Activated CD8-positive, alpha-beta T cell treated with anti-CD3 and anti-CD28 coated beads, Interleukin-2, amount 10 ng/mL, durations not matched to agents 7 days and 5 days (primary cell): Measurements from ENCODE around the gene PPP4R4. TPM values are rescaled to one million over a fixed set of nuclear protein-coding genes. Genes with fewer than 3 reads are reported as not detected.
A peak's percentile ranks its signal among the peaks of the same experiment; 100 is the strongest.

Source experiments
- ATAC-seq: fragments of 150-1000 bp; cut with Tn5 transposase; one replicate; pipeline ENCODE4 v1.10.0; 2021; ENCODE audit warnings: moderate library complexity
- CTCF ChIA-PET: fragments of 350-600 bp; sonication (Branson Sonifier 250); formaldehyde crosslinking; loops from one replicate; lab custom pipeline; 2021; ENCODE audit warnings: antibody characterized with exemption; lab: Charles Lee
- POLR2A ChIA-PET: fragments of 350-600 bp; sonication (Branson Sonifier 250); formaldehyde crosslinking; loops from one replicate; lab custom pipeline; 2021; ENCODE audit warnings: antibody characterized with exemption; lab: Charles Lee
- DNase-seq: peaks from one replicate; pipeline ENCODE4 v3.0.0-alpha.2; 2020
- H3K27ac Mint-ChIP-seq: one replicate; pipeline ENCODE4 v1.8.0; 2021; ENCODE audit warnings: mild to moderate bottlenecking, mixed read lengths
- H3K27me3 Mint-ChIP-seq: one replicate; pipeline ENCODE4 v1.8.0; 2021; ENCODE audit warnings: low read depth, mixed read lengths
- H3K36me3 Mint-ChIP-seq: one replicate; pipeline ENCODE4 v1.8.0; 2021; ENCODE audit warnings: low read depth, mixed read lengths
- H3K4me1 Mint-ChIP-seq: one replicate; pipeline ENCODE4 v1.8.0; 2021; ENCODE audit warnings: low read depth, mixed read lengths
- H3K4me3 Mint-ChIP-seq: one replicate; pipeline ENCODE4 v1.8.0; 2021; ENCODE audit warnings: mild to moderate bottlenecking, mixed read lengths
- H3K9me3 Mint-ChIP-seq: one replicate; pipeline ENCODE4 v1.8.0; 2022; ENCODE audit warnings: mixed read lengths; ENCODE audit not compliant: insufficient read depth
- total RNA-seq, 2 experiments: library from RNA; stranded (reverse); gene quantifications; one replicate each; pipeline ENCODE4 v1.2.3, GENCODE V29; 2021

PPP4R4 gene
- total RNA-seq, 2 experiments from 2014 or later = 0.16 to 0.26 TPM

DNA sequence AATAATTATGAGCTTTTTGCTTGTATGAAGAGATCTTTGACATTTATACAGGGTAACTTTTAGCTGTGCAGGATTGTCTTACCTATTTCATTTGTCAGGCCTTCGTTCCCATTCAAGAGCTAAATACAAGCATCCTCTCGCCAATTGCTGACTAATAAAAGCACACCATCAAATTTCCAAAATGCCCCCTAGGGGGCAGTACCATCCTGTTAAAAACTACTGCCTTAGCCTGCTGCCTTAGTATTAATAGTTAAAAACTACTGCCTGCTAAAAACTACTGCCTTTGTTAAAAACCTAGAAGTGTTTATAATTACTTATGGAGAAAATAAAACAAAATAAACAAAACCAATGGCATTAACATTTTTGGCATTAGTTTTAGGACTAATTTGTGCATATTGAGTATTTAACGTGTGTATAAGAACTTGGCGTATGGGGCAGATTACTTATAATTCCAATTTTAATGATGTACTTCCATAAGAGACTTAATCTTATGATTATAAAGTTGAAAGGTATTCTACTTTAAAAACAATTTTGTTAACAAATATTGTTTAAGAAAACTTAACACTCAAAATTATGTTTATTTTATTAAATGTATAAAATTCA lies 41.7 kb upstream of the PPP4R4 start:
- ChIA-PET POLR2A (interaction anchor here (0.9 kb wide), 1 partner anchor 113 kb away, joined by 3 read pairs; no protein-coding TSS in a partner anchor), CTCF (interaction anchor here (0.8 to 5.5 kb wide), 45 partner anchors 10 to 477 kb away, joined by 3 to 79 read pairs (median 4); partner anchors contain the start of genes IFI27, OTUB2 and PPP4R4)
- peaks cover 11% of the 10 kb centered on the region for H3K9me3 Mint-ChIP-seq
- H3K27me3 Mint-ChIP-seq = peaks cover 27% of the 10 kb centered on the region
- no peak overlapping the region for H3K4me3 Mint-ChIP-seq
- peaks cover 6% of the 10 kb centered on the region for H3K36me3 Mint-ChIP-seq
- peak; percentile 23 for ATAC-seq
- H3K4me1 Mint-ChIP-seq = peaks cover 22% of the 10 kb centered on the region
- DNase-seq = peak; percentile 76
- no peak overlapping the region for H3K27ac Mint-ChIP-seq

DNA sequence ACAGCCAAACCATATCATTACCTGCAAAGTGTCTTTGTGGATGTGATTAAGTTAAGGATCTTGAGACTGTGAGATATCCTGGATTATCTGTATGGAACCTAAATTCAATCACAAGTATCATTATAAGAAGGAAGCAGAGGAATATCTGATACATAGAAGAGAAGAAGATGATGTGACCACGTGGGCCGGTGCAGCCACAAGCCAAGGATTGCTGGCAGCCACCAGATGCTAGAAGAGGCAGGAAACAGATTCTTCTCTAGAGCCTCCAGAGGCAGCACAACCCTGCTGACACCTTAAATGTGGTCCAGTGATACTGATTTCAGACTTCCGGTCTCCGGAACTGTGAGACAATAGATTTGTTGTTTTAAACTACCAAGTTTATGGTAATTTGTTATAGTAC lies 38.6 kb upstream of the PPP4R4 start:
- Mint-ChIP-seq H3K9me3 (peaks cover 11% of the 10 kb centered on the region), H3K36me3 (peaks cover 3% of the 10 kb centered on the region), H3K4me3 (no peak overlapping the region), H3K27ac (no peak overlapping the region), H3K4me1 (peaks cover 5% of the 10 kb centered on the region), H3K27me3 (peaks cover 24% of the 10 kb centered on the region)
- no peak for DNase-seq
- ATAC-seq = no peak
- CTCF ChIA-PET = interaction anchor here (0.8 to 3.4 kb wide), 7 partner anchors 44 to 479 kb away, joined by 4 to 44 read pairs (median 23); partner anchors contain the start of genes DDX24 and IFI27L1
- POLR2A ChIA-PET = no interaction called here

DNA sequence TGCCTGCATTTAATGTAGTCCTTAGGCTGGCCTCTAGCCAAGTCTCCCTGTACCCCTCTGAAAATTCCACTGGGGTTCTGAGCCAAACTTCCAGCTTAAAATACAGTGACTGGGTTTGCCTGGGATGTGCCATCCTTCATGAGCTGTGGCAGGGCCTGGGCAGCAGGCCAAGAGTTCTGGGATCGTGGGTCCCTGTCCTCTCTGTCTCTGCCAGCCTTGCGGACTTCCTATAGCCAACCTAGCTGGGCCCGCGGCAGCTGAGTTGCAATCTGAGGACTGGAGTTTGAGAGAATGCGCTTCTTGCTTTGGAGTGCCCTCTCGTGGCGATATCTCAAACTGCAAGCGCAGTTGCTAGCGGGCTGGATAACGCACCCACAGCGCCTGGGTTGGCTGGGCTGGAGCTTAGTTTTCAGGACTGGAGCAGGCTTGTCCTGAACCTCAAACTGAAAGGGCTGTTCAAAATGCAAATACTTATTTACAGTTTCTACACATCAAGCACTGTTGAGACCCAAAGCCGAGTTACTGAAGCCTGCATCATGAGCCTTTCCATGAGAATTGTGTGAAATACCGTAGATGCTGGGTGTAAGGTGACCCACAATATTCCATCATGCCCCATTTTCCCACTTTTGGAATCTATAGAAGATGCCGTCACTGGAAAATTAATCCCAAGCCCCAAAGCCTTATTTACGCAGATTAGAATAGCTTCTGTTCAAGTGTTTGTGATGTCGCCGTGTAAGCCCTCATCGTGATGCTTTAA lies 37.4 kb upstream of the PPP4R4 start:
- ChIA-PET POLR2A (interaction anchor here (0.9 to 1.1 kb wide), 3 partner anchors 56 to 1398 kb away, joined by 3 to 4 read pairs (median 3); partner anchors contain the start of genes DDX24 and IFI27L1), CTCF (interaction anchor here (0.7 to 3.8 kb wide), 67 partner anchors 9 to 503 kb away, joined by 3 to 108 read pairs (median 5); partner anchors contain the start of genes ASB2, DDX24, IFI27 and IFI27L1)
- no peak overlapping the region for H3K4me3 Mint-ChIP-seq
- H3K27ac Mint-ChIP-seq = no peak overlapping the region
- H3K27me3 Mint-ChIP-seq = peaks cover 21% of the 10 kb centered on the region
- DNase-seq (peak; percentile 89), ATAC-seq (peak; percentile 85)
- H3K36me3 Mint-ChIP-seq = peaks cover 3% of the 10 kb centered on the region
- peaks cover 5% of the 10 kb centered on the region for H3K4me1 Mint-ChIP-seq
- peaks cover 11% of the 10 kb centered on the region for H3K9me3 Mint-ChIP-seq

DNA sequence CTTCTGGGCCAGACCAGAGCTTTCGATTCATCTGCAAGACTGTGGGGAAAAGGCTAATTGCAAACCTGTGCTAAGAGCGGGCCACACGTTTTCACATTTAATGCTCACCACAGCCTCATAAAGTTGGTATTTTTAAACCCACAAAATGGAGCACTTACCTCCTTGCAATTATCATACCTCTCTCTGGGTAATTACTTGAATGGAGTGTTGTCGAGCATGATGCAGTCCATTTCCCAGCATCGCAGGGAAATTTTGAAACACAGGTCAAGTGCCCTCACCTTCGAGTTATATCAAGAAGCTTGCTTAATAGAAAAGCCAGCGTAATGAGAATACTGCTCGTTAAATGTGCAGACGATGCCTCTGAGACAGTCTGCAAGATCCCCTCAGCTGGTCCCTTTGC lies 35.9 kb upstream of the PPP4R4 start:
- Mint-ChIP-seq H3K27me3 (peaks cover 23% of the 10 kb centered on the region), H3K4me3 (no peak overlapping the region), H3K27ac (no peak overlapping the region), H3K4me1 (peaks cover 5% of the 10 kb centered on the region), H3K36me3 (peaks cover 3% of the 10 kb centered on the region), H3K9me3 (peaks cover 11% of the 10 kb centered on the region)
- CTCF ChIA-PET = interaction anchor here (0.8 to 3.8 kb wide), 11 partner anchors 7 to 230 kb away, joined by 3 to 108 read pairs (median 6); partner anchors contain the start of gene IFI27L2
- POLR2A ChIA-PET = no interaction called here
- ATAC-seq = no peak
- DNase-seq = no peak

DNA sequence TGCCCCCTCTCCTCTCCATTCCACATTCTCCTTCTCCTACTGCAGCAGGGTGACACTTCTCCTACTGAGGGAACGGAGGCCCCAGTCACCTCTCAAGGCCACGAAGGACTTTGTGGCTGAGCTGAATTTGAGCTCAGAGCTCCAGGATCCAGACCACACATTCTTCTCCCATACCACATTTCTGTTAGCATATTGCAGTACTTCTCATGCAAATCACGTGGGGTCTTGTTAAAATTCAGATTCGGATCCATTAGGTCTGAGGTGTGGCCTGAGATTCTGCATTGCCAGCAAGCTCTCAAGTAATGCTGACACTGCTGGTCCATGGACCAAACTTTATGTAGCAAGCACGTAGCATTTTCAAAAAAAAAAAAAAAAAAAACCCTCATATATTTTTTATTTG lies 35.1 kb upstream of the PPP4R4 start:
- Mint-ChIP-seq H3K27ac (no peak overlapping the region), H3K9me3 (peaks cover 11% of the 10 kb centered on the region), H3K27me3 (peaks cover 20% of the 10 kb centered on the region), H3K4me3 (no peak overlapping the region), H3K4me1 (peaks cover 5% of the 10 kb centered on the region), H3K36me3 (peaks cover 3% of the 10 kb centered on the region)
- no peak for ATAC-seq
- ChIA-PET POLR2A (interaction anchor here (0.6 kb wide), 1 partner anchor 40 kb away, joined by 3 read pairs; no protein-coding TSS in a partner anchor), CTCF (interaction anchor here (1.0 to 3.8 kb wide), 6 partner anchors 10 to 234 kb away, joined by 3 to 108 read pairs (median 6); partner anchors contain the start of gene IFI27L2)
- no peak for DNase-seq

DNA sequence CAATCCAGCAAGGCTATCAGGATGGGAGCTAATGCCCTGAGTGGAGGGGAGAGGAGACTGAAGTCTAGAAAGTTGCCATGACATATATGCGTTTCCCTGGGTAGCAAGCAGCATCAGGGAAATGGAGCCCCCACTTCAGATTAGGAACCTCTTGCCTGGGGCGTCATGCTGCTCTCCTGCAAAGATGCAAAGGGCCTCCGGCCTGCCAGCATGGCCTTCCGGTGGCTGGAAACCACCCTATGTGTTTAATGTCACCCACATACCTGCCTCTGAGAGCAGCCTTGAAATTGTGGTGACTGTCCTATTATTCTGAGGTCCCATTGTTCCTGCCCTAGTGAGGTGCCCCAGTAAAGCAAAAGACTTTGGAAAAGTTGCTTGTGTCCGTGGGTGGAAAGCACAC lies 34.7 kb upstream of the PPP4R4 start:
- POLR2A ChIA-PET = interaction anchor here (0.6 kb wide), 1 partner anchor 40 kb away, joined by 3 read pairs; no protein-coding TSS in a partner anchor
- DNase-seq (no peak), ATAC-seq (no peak)
- CTCF ChIA-PET = interaction anchor here (1.0 to 3.8 kb wide), 4 partner anchors 10 to 235 kb away, joined by 3 to 108 read pairs (median 6); no protein-coding TSS in a partner anchor
- no peak overlapping the region for H3K27ac Mint-ChIP-seq
- no peak overlapping the region for H3K4me3 Mint-ChIP-seq
- H3K4me1 Mint-ChIP-seq = peaks cover 6% of the 10 kb centered on the region
- H3K36me3 Mint-ChIP-seq = peaks cover 3% of the 10 kb centered on the region
- peaks cover 19% of the 10 kb centered on the region for H3K27me3 Mint-ChIP-seq
- peaks cover 11% of the 10 kb centered on the region for H3K9me3 Mint-ChIP-seq

DNA sequence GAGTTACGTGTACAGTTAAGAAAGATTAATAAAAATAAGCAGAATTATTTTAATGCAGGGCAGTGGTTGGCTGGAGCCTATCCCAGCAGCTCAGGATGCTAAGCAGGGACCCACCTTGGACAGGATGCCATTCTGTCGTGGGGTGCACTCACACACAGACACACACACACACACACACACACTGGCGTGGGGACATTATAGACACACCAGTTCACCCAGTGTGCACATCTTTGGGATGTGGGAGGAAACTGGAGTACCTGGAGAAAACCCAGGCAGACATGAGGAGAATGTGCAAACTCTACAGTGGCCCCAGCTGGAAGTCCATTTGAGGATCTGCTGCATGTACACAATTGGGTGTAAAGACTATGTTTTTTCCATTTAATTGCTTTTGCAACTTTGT lies 31.9 kb upstream of the PPP4R4 start:
- POLR2A ChIA-PET = no interaction called here
- no peaks in the 10 kb centered on the region for H3K36me3 Mint-ChIP-seq
- no peaks in the 10 kb centered on the region for H3K9me3 Mint-ChIP-seq
- H3K27ac Mint-ChIP-seq = no peak overlapping the region
- no peak for DNase-seq
- H3K27me3 Mint-ChIP-seq = peaks cover 4% of the 10 kb centered on the region
- no peak for ATAC-seq
- CTCF ChIA-PET = interaction anchor here (0.7 to 4.0 kb wide), 10 partner anchors 10 to 202 kb away, joined by 3 to 44 read pairs (median 6); partner anchors contain the start of gene IFI27L2
- no peak overlapping the region for H3K4me3 Mint-ChIP-seq
- H3K4me1 Mint-ChIP-seq = peaks cover 23% of the 10 kb centered on the region

DNA sequence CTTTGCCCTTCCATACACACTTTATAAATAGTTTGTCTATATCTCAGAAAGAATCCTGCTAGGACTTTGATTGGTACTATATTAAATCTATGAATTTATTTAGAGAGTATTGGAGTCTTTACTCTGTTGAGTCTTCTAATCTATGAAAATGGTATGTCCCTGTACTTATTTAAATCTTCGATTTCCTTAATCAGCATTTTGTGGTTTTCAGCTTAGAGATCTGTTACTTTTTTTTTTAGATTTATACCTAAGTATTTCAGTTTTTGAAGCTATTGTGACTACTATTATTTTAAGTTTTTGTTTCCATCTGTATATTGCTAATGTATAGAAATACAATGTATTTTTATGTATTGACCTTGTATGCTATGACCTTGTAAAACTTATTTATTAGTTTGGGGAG lies 31.3 kb upstream of the PPP4R4 start:
- ChIA-PET POLR2A (no interaction called here), CTCF (interaction anchor here (0.7 to 4.0 kb wide), 12 partner anchors 10 to 203 kb away, joined by 3 to 44 read pairs (median 5); partner anchors contain the start of gene IFI27L2)
- Mint-ChIP-seq H3K4me3 (no peak overlapping the region), H3K36me3 (no peaks in the 10 kb centered on the region), H3K9me3 (no peaks in the 10 kb centered on the region), H3K27me3 (peaks cover 8% of the 10 kb centered on the region), H3K27ac (no peak overlapping the region), H3K4me1 (peaks cover 27% of the 10 kb centered on the region)
- DNase-seq = no peak
- no peak for ATAC-seq

DNA sequence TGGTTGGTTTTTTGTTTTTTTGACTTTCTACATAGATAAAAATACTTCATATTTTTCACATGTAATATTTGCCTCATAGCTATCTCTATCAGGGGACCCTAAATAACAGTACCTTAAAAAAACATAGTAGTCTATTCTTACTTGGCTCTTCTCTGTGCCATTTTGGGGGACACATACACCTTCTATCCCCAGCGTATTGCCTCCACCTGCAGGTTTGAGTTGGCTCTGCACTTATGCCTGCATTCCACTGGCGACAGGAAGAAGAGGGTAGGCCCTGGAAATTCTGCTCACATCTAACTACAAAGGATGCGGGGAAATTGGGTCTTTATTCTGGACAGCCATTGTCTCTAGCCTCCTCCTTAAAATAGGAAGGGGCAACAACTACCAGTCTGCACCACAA lies 30.9 kb upstream of the PPP4R4 start:
- H3K4me3 Mint-ChIP-seq = no peak overlapping the region
- ChIA-PET CTCF (interaction anchor here (0.7 to 4.0 kb wide), 11 partner anchors 10 to 203 kb away, joined by 3 to 44 read pairs (median 4); partner anchors contain the start of gene IFI27L2), POLR2A (no interaction called here)
- H3K4me1 Mint-ChIP-seq = peaks cover 27% of the 10 kb centered on the region
- no peaks in the 10 kb centered on the region for H3K9me3 Mint-ChIP-seq
- no peaks in the 10 kb centered on the region for H3K36me3 Mint-ChIP-seq
- peak; percentile 49 for DNase-seq
- peaks cover 11% of the 10 kb centered on the region for H3K27me3 Mint-ChIP-seq
- ATAC-seq = no peak
- H3K27ac Mint-ChIP-seq = no peak overlapping the region

DNA sequence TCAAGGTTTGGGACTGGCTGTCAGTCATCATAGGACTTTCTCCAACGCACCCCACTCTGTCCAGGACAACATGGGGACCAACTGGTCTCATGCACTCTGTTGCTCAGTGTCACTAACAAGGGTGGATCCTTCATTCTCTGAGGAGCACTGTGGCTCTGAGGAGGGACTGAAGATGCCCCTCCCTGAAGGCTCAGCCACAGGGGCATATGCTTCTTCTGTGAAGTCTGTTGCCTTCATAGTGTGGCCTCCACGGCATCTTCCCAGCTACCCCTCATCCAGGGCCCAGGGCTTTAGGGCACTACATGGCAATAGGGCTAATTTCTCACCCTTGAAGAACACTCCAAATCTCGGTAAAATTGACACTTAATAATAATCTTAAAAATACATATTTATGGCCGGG lies 30.4 kb upstream of the PPP4R4 start:
- Mint-ChIP-seq H3K36me3 (no peaks in the 10 kb centered on the region), H3K4me3 (no peak overlapping the region), H3K4me1 (peaks cover 27% of the 10 kb centered on the region), H3K27ac (no peak overlapping the region), H3K9me3 (no peaks in the 10 kb centered on the region), H3K27me3 (peaks cover 16% of the 10 kb centered on the region)
- ChIA-PET CTCF (interaction anchor here (1.1 to 4.0 kb wide), 6 partner anchors 9 to 173 kb away, joined by 3 to 44 read pairs (median 10); partner anchors contain the start of gene IFI27L2), POLR2A (no interaction called here)
- DNase-seq (no peak), ATAC-seq (no peak)

DNA sequence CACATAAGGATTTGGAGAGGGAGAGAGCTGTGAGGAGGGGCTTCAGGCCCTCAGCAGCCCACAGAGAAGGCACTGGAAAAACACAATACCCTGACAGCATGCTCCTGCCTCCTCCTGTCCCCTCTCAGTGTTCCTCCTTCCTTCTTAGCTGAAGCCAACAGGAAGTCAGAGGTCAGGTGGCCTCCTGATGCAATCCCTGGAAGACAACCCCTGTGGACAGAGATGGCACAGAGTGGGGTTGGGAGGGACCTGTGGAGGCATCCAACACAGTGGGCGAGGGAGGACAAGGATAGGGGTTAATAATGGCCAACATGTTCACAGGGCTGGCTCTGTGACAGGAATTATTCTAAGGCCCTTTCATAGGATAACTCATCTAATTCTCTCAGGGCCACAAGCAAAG lies 29.4 kb upstream of the PPP4R4 start:
- H3K36me3 Mint-ChIP-seq = no peaks in the 10 kb centered on the region
- peak overlapping the region; percentile 11 for H3K27ac Mint-ChIP-seq
- CTCF ChIA-PET = interaction anchor here (1.0 to 2.2 kb wide), 5 partner anchors 8 to 205 kb away, joined by 3 to 13 read pairs (median 7); no protein-coding TSS in a partner anchor
- DNase-seq (no peak), ATAC-seq (peak; percentile 27)
- H3K9me3 Mint-ChIP-seq = no peaks in the 10 kb centered on the region
- POLR2A ChIA-PET = no interaction called here
- H3K27me3 Mint-ChIP-seq = peaks cover 24% of the 10 kb centered on the region
- peaks cover 27% of the 10 kb centered on the region for H3K4me1 Mint-ChIP-seq
- no peak overlapping the region for H3K4me3 Mint-ChIP-seq
